PC-3 (cell line): ENCODE data around the gene CLMP. TPM values are rescaled to one million over a fixed set of nuclear protein-coding genes. Genes with fewer than 3 reads are reported as not detected.

Experiments
- ATAC-seq: fragments of 200-7000 bp; cut with Tn5 transposase; 2 replicates; pipeline ENCODE4 v1.9.1; 2020; ENCODE audit warnings: mild to moderate bottlenecking, moderate library complexity
- BruUV-seq: library from RNA; stranded (reverse); fragments of 400-500 nt; replicated peaks from 2 replicates; lab custom pipeline; 2021; lab: Mats Ljungman, UMichigan
- CTCF ChIA-PET: fragments of 300-600 bp; sonication (Branson Sonifier 250); formaldehyde crosslinking; loops from one replicate; lab custom pipeline; 2022; ENCODE audit warnings: antibody characterized with exemption; lab: Charles Lee
- POLR2A ChIA-PET: fragments of 300-600 bp; sonication (Branson Sonifier 250); formaldehyde crosslinking; loops from one replicate; lab custom pipeline; 2022; ENCODE audit warnings: antibody characterized with exemption; ENCODE audit not compliant: unreplicated experiment; lab: Charles Lee
- DNase-seq: peaks from one replicate; pipeline ENCODE4 v3.0.0-alpha.2; 2015
- H2AFZ ChIP-seq: fragments of 300-600 bp; sonication (generic); 2 replicates; pipeline ENCODE4 v1.6.0; 2016; ENCODE audit warnings: antibody characterized with exemption, low read length
- H3F3A ChIP-seq: fragments of 300-600 bp; sonication (generic); one replicate; pipeline ENCODE4 v1.6.0; 2017; ENCODE audit warnings: antibody characterized with exemption, low read length, control low read depth, mild to moderate bottlenecking; ENCODE audit not compliant: unreplicated experiment
- H3K27ac ChIP-seq: fragments of 300-600 bp; sonication (generic); 2 replicates; pipeline ENCODE4 v1.5.1; 2016; ENCODE audit warnings: mild to moderate bottlenecking, low read length
- H3K27me3 ChIP-seq: fragments of 300-600 bp; sonication (generic); 2 replicates; pipeline ENCODE4 v1.6.1; 2016; ENCODE audit warnings: low read length, mixed read lengths
- H3K36me3 ChIP-seq: fragments of 300-600 bp; sonication (generic); 2 replicates; pipeline ENCODE4 v1.6.1; 2016; ENCODE audit warnings: low read depth, mixed run types, low read length, mixed read lengths
- H3K4me1 ChIP-seq: fragments of 300-600 bp; sonication (generic); 2 replicates; pipeline ENCODE4 v1.5.1; 2016; ENCODE audit warnings: low read length; ENCODE audit not compliant: insufficient read depth
- H3K4me2 ChIP-seq: fragments of 300-600 bp; sonication (generic); 2 replicates; pipeline ENCODE4 v1.6.0; 2016; ENCODE audit warnings: low read length
- H3K4me3 ChIP-seq: fragments of 300-600 bp; sonication (generic); 2 replicates; pipeline ENCODE4 v1.5.1; 2016; ENCODE audit warnings: mild to moderate bottlenecking, low read length, mixed read lengths
- H3K79me2 ChIP-seq: fragments of 300-600 bp; sonication (generic); 2 replicates; pipeline ENCODE4 v1.6.1; 2017; ENCODE audit warnings: low read length, mixed read lengths
- H3K9ac ChIP-seq: fragments of 300-600 bp; sonication (generic); 2 replicates; pipeline ENCODE4 v1.6.0; 2016; ENCODE audit warnings: mild to moderate bottlenecking, low read length
- H3K9me2 ChIP-seq: fragments of 300-600 bp; sonication (generic); replicated peaks from 2 replicates; pipeline ENCODE4 v1.6.1; 2016; ENCODE audit warnings: mixed run types, low read length, mixed read lengths
- H3K9me3 ChIP-seq: fragments of 300-600 bp; sonication (generic); 2 replicates; pipeline ENCODE4 v1.6.1; 2016; ENCODE audit warnings: low read length, mixed read lengths
- H4K20me1 ChIP-seq: fragments of 300-600 bp; sonication (generic); 2 replicates; pipeline ENCODE4 v1.6.1; 2016; ENCODE audit warnings: low read length, mixed read lengths
- EZH2 ChIP-seq: fragments of 300-600 bp; sonication (generic); IDR thresholded peaks from one replicate; pipeline ENCODE4 v1.6.1; 2017; ENCODE audit warnings: antibody characterized with exemption, mild to moderate bottlenecking, low read length; ENCODE audit not compliant: unreplicated experiment
- EZH2phosphoT487 ChIP-seq: fragments of 300-600 bp; sonication (generic); IDR thresholded peaks from 2 replicates; pipeline ENCODE4 v1.6.1; 2018; ENCODE audit warnings: mild to moderate bottlenecking, antibody characterized with exemption, low read length, borderline replicate concordance
- intact Hi-C: fragments of 100-400 bp; cut with micrococcal nuclease; formaldehyde crosslinking; loops from 2 replicates; pipeline ENCODE4 v1.9.0; 2023
- total RNA-seq: library from RNA; depleted of rRNA; stranded (reverse); fragments of >200 nt; gene quantifications from 2 replicates; pipeline ENCODE4 v1.2.3, GENCODE V29; 2014
- TF ChIP-seq, protein P1 (sequence below): fragments of 300-600 bp; sonication (generic); conservative IDR thresholded peaks from 2 replicates; pipeline ENCODE4 v1.5.1; 2017; ENCODE audit warnings: antibody characterized with exemption, low read depth, mild to moderate bottlenecking, low read length

CLMP gene
- total RNA-seq, 1 experiment from 2014 or later, result 30.4 TPM

DNA sequence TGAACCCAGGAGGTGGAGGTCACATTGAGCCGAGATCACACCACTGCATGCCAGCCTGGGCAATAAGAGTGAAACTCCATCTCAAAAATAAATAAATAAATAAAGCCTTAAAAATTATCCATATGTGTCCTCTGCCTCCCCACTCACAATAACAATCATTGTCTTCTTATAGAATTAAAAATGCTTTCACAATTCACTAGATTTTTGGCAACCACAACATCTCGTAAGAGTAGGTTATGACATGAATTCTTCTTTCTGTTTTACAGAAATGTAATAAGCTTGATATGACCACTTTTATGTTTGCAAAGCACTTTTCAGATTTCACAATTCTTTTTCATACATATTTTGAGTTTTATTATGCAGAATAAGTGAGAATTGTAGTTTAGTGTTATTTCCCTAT, 78.6 kb downstream of the CLMP start:
- Histone ChIP-seq H3K4me1 (peaks cover 22% of the 10 kb centered on the region), H2AFZ (no peak overlapping the region), H3K9me2 (no peaks in the 10 kb centered on the region), H3F3A (peaks cover 9% of the 10 kb centered on the region), H3K27ac (peak overlapping the region; percentile 7; the same call in 1 of the 2 replicates), H3K36me3 (peaks cover 6% of the 10 kb centered on the region), H3K4me3 (no peak overlapping the region), H3K79me2 (no peaks in the 10 kb centered on the region), H3K4me2 (no peak overlapping the region), H3K9ac (no peak overlapping the region), H3K9me3 (no peaks in the 10 kb centered on the region), H3K27me3 (no peaks in the 10 kb centered on the region), H4K20me1 (no peaks in the 10 kb centered on the region)
- ChIA-PET POLR2A (no interaction called here), CTCF (no interaction called here)
- no peak for ATAC-seq
- no TSS peak for BruUV-seq
- DNase-seq, result peak; percentile 17
- intact Hi-C loops, result no loop called here
- TF ChIP-seq EZH2phosphoT487 (no peak), EZH2 (no peak)
- TF ChIP-seq, protein P1, sequence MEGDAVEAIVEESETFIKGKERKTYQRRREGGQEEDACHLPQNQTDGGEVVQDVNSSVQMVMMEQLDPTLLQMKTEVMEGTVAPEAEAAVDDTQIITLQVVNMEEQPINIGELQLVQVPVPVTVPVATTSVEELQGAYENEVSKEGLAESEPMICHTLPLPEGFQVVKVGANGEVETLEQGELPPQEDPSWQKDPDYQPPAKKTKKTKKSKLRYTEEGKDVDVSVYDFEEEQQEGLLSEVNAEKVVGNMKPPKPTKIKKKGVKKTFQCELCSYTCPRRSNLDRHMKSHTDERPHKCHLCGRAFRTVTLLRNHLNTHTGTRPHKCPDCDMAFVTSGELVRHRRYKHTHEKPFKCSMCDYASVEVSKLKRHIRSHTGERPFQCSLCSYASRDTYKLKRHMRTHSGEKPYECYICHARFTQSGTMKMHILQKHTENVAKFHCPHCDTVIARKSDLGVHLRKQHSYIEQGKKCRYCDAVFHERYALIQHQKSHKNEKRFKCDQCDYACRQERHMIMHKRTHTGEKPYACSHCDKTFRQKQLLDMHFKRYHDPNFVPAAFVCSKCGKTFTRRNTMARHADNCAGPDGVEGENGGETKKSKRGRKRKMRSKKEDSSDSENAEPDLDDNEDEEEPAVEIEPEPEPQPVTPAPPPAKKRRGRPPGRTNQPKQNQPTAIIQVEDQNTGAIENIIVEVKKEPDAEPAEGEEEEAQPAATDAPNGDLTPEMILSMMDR, result no peak

DNA sequence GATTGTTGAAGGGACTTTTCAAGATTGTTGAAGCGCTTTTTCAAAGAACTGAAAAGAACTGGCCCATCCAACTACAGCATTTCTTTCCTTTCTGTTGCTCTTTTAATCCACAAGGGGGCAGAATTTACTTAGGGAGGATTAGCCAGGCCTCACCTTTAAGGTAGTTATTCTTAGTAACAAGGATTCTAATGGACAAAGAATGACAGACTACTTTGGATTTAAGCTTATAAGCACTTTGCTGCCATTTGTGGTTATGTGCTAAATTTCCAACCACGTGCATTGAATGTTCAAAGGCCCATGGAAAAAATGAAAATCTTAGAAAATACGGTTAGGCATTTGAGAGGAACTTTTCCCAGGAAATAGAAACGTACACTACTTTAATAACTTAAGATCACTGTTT, 83.6 kb downstream of the CLMP start:
- Histone ChIP-seq H3K9ac (peak overlapping the region; percentile 37), H3K4me3 (no peak overlapping the region), H3K9me2 (no peaks in the 10 kb centered on the region), H3K4me1 (peaks cover 7% of the 10 kb centered on the region), H3K27me3 (no peaks in the 10 kb centered on the region), H3K4me2 (no peak overlapping the region), H3K36me3 (peaks cover 6% of the 10 kb centered on the region), H3K79me2 (no peaks in the 10 kb centered on the region), H3K27ac (peak overlapping the region; percentile 31), H3K9me3 (no peaks in the 10 kb centered on the region), H2AFZ (no peak overlapping the region), H3F3A (no peaks in the 10 kb centered on the region), H4K20me1 (no peaks in the 10 kb centered on the region)
- ATAC-seq, result peak; percentile 80
- BruUV-seq, result no TSS peak
- POLR2A ChIA-PET, result interaction anchor here (1.5 kb wide), 1 partner anchor 136 kb away, joined by 3 read pairs; no protein-coding TSS in a partner anchor
- TF ChIP-seq, protein P1, result peak; percentile 95
- no peak for TF ChIP-seq EZH2
- CTCF ChIA-PET, result interaction anchor here (0.5 to 2.4 kb wide), 5 partner anchors 8 to 1042 kb away, joined by 3 to 48 read pairs (median 7); no protein-coding TSS in a partner anchor
- peak; percentile 86 for DNase-seq
- intact Hi-C loops, result loop anchor here (1.0 kb wide), 2 partner anchors 136 to 367 kb away; no protein-coding TSS in a partner anchor

DNA sequence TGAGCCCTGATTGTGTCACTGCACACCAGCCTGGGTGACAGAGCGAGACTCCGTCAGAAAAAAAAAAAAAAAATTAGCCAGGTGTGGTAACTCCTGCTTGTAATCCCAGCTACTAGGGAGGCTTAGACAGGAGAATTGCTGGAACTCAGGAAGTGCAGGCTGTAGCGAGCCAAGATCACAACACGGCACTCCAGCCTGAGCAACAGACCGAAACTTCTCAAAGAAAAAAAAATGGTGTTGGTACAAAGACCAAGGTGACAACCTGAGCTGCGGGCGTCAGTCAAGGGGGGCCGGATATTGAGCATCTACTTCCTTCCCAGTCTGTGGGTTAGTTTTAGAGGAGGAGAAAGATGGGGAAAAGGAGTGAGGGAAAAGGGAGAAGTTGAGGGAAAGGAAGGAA, 84.7 kb downstream of the CLMP start:
- BruUV-seq, result no TSS peak
- no peak overlapping the region for H3K9ac ChIP-seq
- no peaks in the 10 kb centered on the region for H3K27me3 ChIP-seq
- H3K4me1 ChIP-seq, result peaks cover 7% of the 10 kb centered on the region
- H3K4me3 ChIP-seq, result no peak overlapping the region
- no peak overlapping the region for H3K27ac ChIP-seq
- no peaks in the 10 kb centered on the region for H3K9me3 ChIP-seq
- ATAC-seq (no peak), DNase-seq (no peak)
- no peaks in the 10 kb centered on the region for H3K9me2 ChIP-seq
- no peak for TF ChIP-seq EZH2
- intact Hi-C loops, result no loop called here
- ChIA-PET CTCF (interaction anchor here (0.7 to 1.5 kb wide), 2 partner anchors 151 kb away, joined by 4 to 10 read pairs; no protein-coding TSS in a partner anchor), POLR2A (interaction anchor here (0.6 to 1.5 kb wide), 2 partner anchors 137 to 167 kb away, joined by 3 read pairs; no protein-coding TSS in a partner anchor)
- H3K36me3 ChIP-seq, result no peaks in the 10 kb centered on the region
- no peaks in the 10 kb centered on the region for H3F3A ChIP-seq
- H4K20me1 ChIP-seq, result no peaks in the 10 kb centered on the region
- no peak overlapping the region for H3K4me2 ChIP-seq
- no peaks in the 10 kb centered on the region for H3K79me2 ChIP-seq
- H2AFZ ChIP-seq, result no peak overlapping the region
